OCI-LY7 (cell line): ENCODE results near the gene DBNDD2.

ENCODE experiments used
- EZH2phosphoT487 ChIP-seq: fragments of 200-600 bp; sonication (generic); IDR thresholded peaks from 2 replicates; pipeline ENCODE4 v1.6.1; 2018; ENCODE audit warnings: low read depth, borderline replicate concordance, mild to moderate bottlenecking, mixed run types, antibody characterized with exemption, low read length, moderate library complexity, mixed read lengths
- TF ChIP-seq, protein P1 (sequence below): fragments of 200-600 bp; sonication (generic); conservative IDR thresholded peaks from 2 replicates; pipeline ENCODE4 v1.5.1; 2014; ENCODE audit warnings: mild to moderate bottlenecking, antibody characterized with exemption, low read length, moderate library complexity, mixed read lengths

DNA sequence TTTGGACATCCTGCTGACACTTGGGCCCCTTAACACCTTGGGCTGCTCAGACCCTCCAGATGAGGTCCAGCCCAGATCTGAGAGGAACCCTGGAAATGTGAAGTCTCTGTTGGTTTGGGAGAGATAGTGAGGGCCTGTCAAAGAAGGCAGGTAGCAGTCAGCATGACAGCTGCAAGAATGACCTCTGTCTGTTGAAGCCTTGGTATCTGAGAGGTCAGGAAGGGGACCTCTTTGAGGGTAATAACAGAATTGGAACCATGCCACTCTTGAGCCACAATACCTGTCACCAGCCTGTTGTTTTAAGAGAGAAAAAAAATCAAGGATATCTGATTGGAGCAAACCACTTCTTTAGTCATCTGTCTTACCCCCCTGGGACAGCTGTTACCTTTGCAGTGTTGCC lies 41.0 kb upstream of the DBNDD2 start:
- TF ChIP-seq, protein P1, sequence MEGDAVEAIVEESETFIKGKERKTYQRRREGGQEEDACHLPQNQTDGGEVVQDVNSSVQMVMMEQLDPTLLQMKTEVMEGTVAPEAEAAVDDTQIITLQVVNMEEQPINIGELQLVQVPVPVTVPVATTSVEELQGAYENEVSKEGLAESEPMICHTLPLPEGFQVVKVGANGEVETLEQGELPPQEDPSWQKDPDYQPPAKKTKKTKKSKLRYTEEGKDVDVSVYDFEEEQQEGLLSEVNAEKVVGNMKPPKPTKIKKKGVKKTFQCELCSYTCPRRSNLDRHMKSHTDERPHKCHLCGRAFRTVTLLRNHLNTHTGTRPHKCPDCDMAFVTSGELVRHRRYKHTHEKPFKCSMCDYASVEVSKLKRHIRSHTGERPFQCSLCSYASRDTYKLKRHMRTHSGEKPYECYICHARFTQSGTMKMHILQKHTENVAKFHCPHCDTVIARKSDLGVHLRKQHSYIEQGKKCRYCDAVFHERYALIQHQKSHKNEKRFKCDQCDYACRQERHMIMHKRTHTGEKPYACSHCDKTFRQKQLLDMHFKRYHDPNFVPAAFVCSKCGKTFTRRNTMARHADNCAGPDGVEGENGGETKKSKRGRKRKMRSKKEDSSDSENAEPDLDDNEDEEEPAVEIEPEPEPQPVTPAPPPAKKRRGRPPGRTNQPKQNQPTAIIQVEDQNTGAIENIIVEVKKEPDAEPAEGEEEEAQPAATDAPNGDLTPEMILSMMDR = no peak
- TF ChIP-seq EZH2phosphoT487 = no peak
